ENCODE measurements around the gene ATP4B.

ATP4B gene

GRCh38 chr13:113616281-113616906 is 41.6 kb downstream of the ATP4B start:
- Histone ChIP-seq H3K14ac (ENCODE audit: low read length in 2 of 2) (peak overlapping the region in 1 of 2 experiments; percentile 64), H3K4me2 (ENCODE audit: low read length, poor library complexity, severe bottlenecking) (peak overlapping the region; percentile 12), H3K4me1 (ENCODE audit: control insufficient read depth, insufficient read depth, low read depth, low read length) (peaks cover 22% of the 10 kb centered on the region), H2BK120ac (ENCODE audit: low read depth, low read length) (no peak overlapping the region), H3K4me3 (ENCODE audit: insufficient read depth in 1 of 2, low read depth in 1 of 2, low read length in 2 of 2) (no peak overlapping the region), H3K9me3 (ENCODE audit: control insufficient read depth, low read length) (no peaks in the 10 kb centered on the region), H3K27ac (ENCODE audit: low read length, poor library complexity, severe bottlenecking) (peak overlapping the region; percentile 76), H3K18ac (ENCODE audit: low read depth in 1 of 2, low read length in 2 of 2) (no peak overlapping the region), H3K36me3 (ENCODE audit: control insufficient read depth in 1 of 2, insufficient read depth in 2 of 2, low read depth in 1 of 2, low read length in 2 of 2) (peaks cover 38 to 47% of the 10 kb centered on the region in 2 experiments), H3K4ac (ENCODE audit: low read depth in 1 of 2, low read length in 2 of 2) (peak overlapping the region in 1 of 2 experiments; percentile 8), H2AK5ac (ENCODE audit: low read length, severe bottlenecking) (peak overlapping the region; percentile 79), H4K91ac (ENCODE audit: low read length) (no peak overlapping the region), H2BK15ac (ENCODE audit: low read depth, poor library complexity, severe bottlenecking) (no peak overlapping the region), H3K23ac (ENCODE audit: low read length in 2 of 2) (no peak overlapping the region), H3K27me3 (ENCODE audit: control insufficient read depth in 1 of 2, insufficient read depth in 1 of 2, low read length in 2 of 2) (no peaks in the 10 kb centered on the region), H2BK12ac (ENCODE audit: low read length in 2 of 2) (no peak overlapping the region), H2BK5ac (ENCODE audit: low read depth, low read length, poor library complexity, severe bottlenecking) (no peak overlapping the region), H3K79me1 (replicated peaks; ENCODE audit: low read length, poor library complexity, severe bottlenecking) (peaks cover 33% of the 10 kb centered on the region), H4K8ac (ENCODE audit: low read length) (no peak overlapping the region), H3K9ac (ENCODE audit: low read length) (no peak overlapping the region), H2AFZ (ENCODE audit: low read depth, low read length) (no peak overlapping the region)
- 84% methylated on average over 18 of the region's 20 CpGs for WGBS
- DNase-seq, result peak; percentile 87

GRCh38 chr13:113613789-113614379 is 44.1 kb downstream of the ATP4B start:
- 98% methylated on average over 13 of the region's 16 CpGs for WGBS
- DNase-seq, result no peak
- Histone ChIP-seq H3K4me3 (ENCODE audit: insufficient read depth in 1 of 2, low read depth in 1 of 2, low read length in 2 of 2) (no peak overlapping the region), H2BK5ac (ENCODE audit: low read depth, low read length, poor library complexity, severe bottlenecking) (no peak overlapping the region), H3K27ac (ENCODE audit: low read length, poor library complexity, severe bottlenecking) (no peak overlapping the region), H2BK12ac (ENCODE audit: low read length in 2 of 2) (no peak overlapping the region), H3K9ac (ENCODE audit: low read length) (no peak overlapping the region), H3K4ac (ENCODE audit: low read depth in 1 of 2, low read length in 2 of 2) (no peak overlapping the region), H3K14ac (ENCODE audit: low read length in 2 of 2) (no peak overlapping the region), H3K27me3 (ENCODE audit: control insufficient read depth in 1 of 2, insufficient read depth in 1 of 2, low read length in 2 of 2) (no peaks in the 10 kb centered on the region), H2AK5ac (ENCODE audit: low read length, severe bottlenecking) (no peak overlapping the region), H4K8ac (ENCODE audit: low read length) (no peak overlapping the region), H3K9me3 (ENCODE audit: control insufficient read depth, low read length) (no peaks in the 10 kb centered on the region), H4K91ac (ENCODE audit: low read length) (no peak overlapping the region), H3K79me1 (replicated peaks; ENCODE audit: low read length, poor library complexity, severe bottlenecking) (peaks cover 35% of the 10 kb centered on the region), H3K36me3 (ENCODE audit: control insufficient read depth in 1 of 2, insufficient read depth in 2 of 2, low read depth in 1 of 2, low read length in 2 of 2) (peaks cover 52 to 59% of the 10 kb centered on the region in 2 experiments), H2AFZ (ENCODE audit: low read depth, low read length) (no peak overlapping the region), H3K18ac (ENCODE audit: low read depth in 1 of 2, low read length in 2 of 2) (no peak overlapping the region), H2BK15ac (ENCODE audit: low read depth, poor library complexity, severe bottlenecking) (no peak overlapping the region), H3K23ac (ENCODE audit: low read length in 2 of 2) (no peak overlapping the region), H2BK120ac (ENCODE audit: low read depth, low read length) (no peak overlapping the region), H3K4me1 (ENCODE audit: control insufficient read depth, insufficient read depth, low read depth, low read length) (peaks cover 20% of the 10 kb centered on the region), H3K4me2 (ENCODE audit: low read length, poor library complexity, severe bottlenecking) (no peak overlapping the region)

GRCh38 chr13:113612607-113613006 is 45.4 kb downstream of the ATP4B start:
- Histone ChIP-seq H2AFZ (ENCODE audit: low read depth, low read length) (no peak overlapping the region), H3K4me2 (ENCODE audit: low read length, poor library complexity, severe bottlenecking) (no peak overlapping the region), H2BK120ac (ENCODE audit: low read depth, low read length) (no peak overlapping the region), H3K27ac (ENCODE audit: low read length, poor library complexity, severe bottlenecking) (no peak overlapping the region), H2BK5ac (ENCODE audit: low read depth, low read length, poor library complexity, severe bottlenecking) (no peak overlapping the region), H3K18ac (ENCODE audit: low read depth in 1 of 2, low read length in 2 of 2) (no peak overlapping the region), H2BK12ac (ENCODE audit: low read length in 2 of 2) (no peak overlapping the region), H4K91ac (ENCODE audit: low read length) (no peak overlapping the region), H3K9ac (ENCODE audit: low read length) (no peak overlapping the region), H3K4me1 (ENCODE audit: control insufficient read depth, insufficient read depth, low read depth, low read length) (peaks cover 30% of the 10 kb centered on the region), H3K27me3 (ENCODE audit: control insufficient read depth in 1 of 2, insufficient read depth in 1 of 2, low read length in 2 of 2) (no peaks in the 10 kb centered on the region), H3K23ac (ENCODE audit: low read length in 2 of 2) (no peak overlapping the region), H2BK15ac (ENCODE audit: low read depth, poor library complexity, severe bottlenecking) (no peak overlapping the region), H3K4ac (ENCODE audit: low read depth in 1 of 2, low read length in 2 of 2) (no peak overlapping the region), H3K4me3 (ENCODE audit: insufficient read depth in 1 of 2, low read depth in 1 of 2, low read length in 2 of 2) (no peak overlapping the region), H2AK5ac (ENCODE audit: low read length, severe bottlenecking) (no peak overlapping the region), H3K79me1 (replicated peaks; ENCODE audit: low read length, poor library complexity, severe bottlenecking) (peaks cover 37% of the 10 kb centered on the region), H3K36me3 (ENCODE audit: control insufficient read depth in 1 of 2, insufficient read depth in 2 of 2, low read depth in 1 of 2, low read length in 2 of 2) (peaks cover 56 to 72% of the 10 kb centered on the region in 2 experiments), H3K14ac (ENCODE audit: low read length in 2 of 2) (no peak overlapping the region), H3K9me3 (ENCODE audit: control insufficient read depth, low read length) (no peaks in the 10 kb centered on the region), H4K8ac (ENCODE audit: low read length) (no peak overlapping the region)
- WGBS, result 97% methylated on average over 10 of the region's 10 CpGs
- DNase-seq, result no peak

GRCh38 chr13:113611996-113612395 is 46.0 kb downstream of the ATP4B start:
- Histone ChIP-seq H3K36me3 (ENCODE audit: control insufficient read depth in 1 of 2, insufficient read depth in 2 of 2, low read depth in 1 of 2, low read length in 2 of 2) (peaks cover 59 to 78% of the 10 kb centered on the region in 2 experiments), H3K4ac (ENCODE audit: low read depth in 1 of 2, low read length in 2 of 2) (no peak overlapping the region), H2BK5ac (ENCODE audit: low read depth, low read length, poor library complexity, severe bottlenecking) (no peak overlapping the region), H2BK120ac (ENCODE audit: low read depth, low read length) (no peak overlapping the region), H3K9me3 (ENCODE audit: control insufficient read depth, low read length) (no peaks in the 10 kb centered on the region), H3K14ac (ENCODE audit: low read length in 2 of 2) (no peak overlapping the region), H2AFZ (ENCODE audit: low read depth, low read length) (no peak overlapping the region), H3K23ac (ENCODE audit: low read length in 2 of 2) (no peak overlapping the region), H2BK15ac (ENCODE audit: low read depth, poor library complexity, severe bottlenecking) (no peak overlapping the region), H3K27me3 (ENCODE audit: control insufficient read depth in 1 of 2, insufficient read depth in 1 of 2, low read length in 2 of 2) (no peaks in the 10 kb centered on the region), H3K4me1 (ENCODE audit: control insufficient read depth, insufficient read depth, low read depth, low read length) (peaks cover 27% of the 10 kb centered on the region), H3K27ac (ENCODE audit: low read length, poor library complexity, severe bottlenecking) (no peak overlapping the region), H3K9ac (ENCODE audit: low read length) (no peak overlapping the region), H3K4me2 (ENCODE audit: low read length, poor library complexity, severe bottlenecking) (no peak overlapping the region), H4K91ac (ENCODE audit: low read length) (no peak overlapping the region), H4K8ac (ENCODE audit: low read length) (no peak overlapping the region), H3K18ac (ENCODE audit: low read depth in 1 of 2, low read length in 2 of 2) (no peak overlapping the region), H2BK12ac (ENCODE audit: low read length in 2 of 2) (no peak overlapping the region), H2AK5ac (ENCODE audit: low read length, severe bottlenecking) (no peak overlapping the region), H3K79me1 (replicated peaks; ENCODE audit: low read length, poor library complexity, severe bottlenecking) (peaks cover 38% of the 10 kb centered on the region), H3K4me3 (ENCODE audit: insufficient read depth in 1 of 2, low read depth in 1 of 2, low read length in 2 of 2) (no peak overlapping the region)
- WGBS, result 96% methylated on average over 5 of the region's 5 CpGs
- DNase-seq, result no peak

All from mesenchymal stem cell (in vitro differentiated cells and primary cell).